ENCODE data around the gene CAPZA2. TPM values are rescaled to one million over a fixed set of nuclear protein-coding genes. Genes with fewer than 3 reads are reported as not detected.

Gene CAPZA2
- total and polyA plus RNA-seq, 9 of the 15 experiments (the other 6 are each of a cell fraction or from before 2014, with no cell fraction given), result 67.0 to 524 (median 176) TPM

- intact Hi-C loops (cut with micrococcal nuclease) (loop anchor here (1.0 to 5.0 kb wide), 2 partner anchors 14 to 154 kb away; no protein-coding TSS in a partner anchor), in situ Hi-C loops (cut with MboI) (no loop called here)
- under 1% methylated on average over 24 of the region's 33 CpGs for WGBS (ENCODE audit: insufficient coverage, low coverage, missing lambda C conversion rate)
- ATAC-seq (peak; percentile 63), FAIRE-seq (peak; percentile 44), DNase-seq (ENCODE audit: extremely low read depth in 1 of 4, low spot score in 3 of 4) (peak in 3 of 4 experiments; percentile 32 to 54 (median 53))
- Histone ChIP-seq H3K36me3 (ENCODE audit: control insufficient read depth, insufficient read depth, low read length) (peaks cover 10% of the 10 kb centered on the region; the same call in 2 of the 3 replicates), H3K4me3 (peak overlapping the region; percentile 64), H3K27me3 (ENCODE audit: control insufficient read depth in 2 of 2, insufficient read depth in 2 of 2, low read length in 2 of 2) (no peaks in the 10 kb centered on the region), H2AFZ (ENCODE audit: low read depth, low read length) (peak overlapping the region; percentile 92), H3K9ac (ENCODE audit: insufficient read depth in 1 of 2, low read depth in 2 of 2, low read length in 2 of 2) (peak overlapping the region; percentile 85 to 97), H4K20me1 (replicated peaks; ENCODE audit: control insufficient read depth, insufficient read depth, low read length) (peaks cover 17% of the 10 kb centered on the region), H3K79me2 (ENCODE audit: control insufficient read depth, insufficient read depth, low read length) (peaks cover 57% of the 10 kb centered on the region), H3K4me1 (replicated peaks in 1 of 2; ENCODE audit: control insufficient read depth in 2 of 2, insufficient read depth in 2 of 2, low read length in 2 of 2) (peaks cover 6 to 20% of the 10 kb centered on the region in 2 experiments), H3K4me2 (ENCODE audit: insufficient read depth, low read length) (peak overlapping the region; percentile 94), H3K27ac (ENCODE audit: extremely low read depth, low read depth, low read length) (peak overlapping the region; percentile 87), H3K9me1 (ENCODE audit: control insufficient read depth, insufficient read depth, low read length) (no peaks in the 10 kb centered on the region), H3K9me3 (replicated peaks; ENCODE audit: control insufficient read depth, insufficient read depth, low read depth, low read length) (no peaks in the 10 kb centered on the region)
- CTCF ChIA-PET (ENCODE audit: low intra/inter-chr PET ratio), result no interaction called here
- POLR2A ChIA-PET, result interaction anchor here (0.6 to 1.9 kb wide), 3 partner anchors 9 to 118 kb away, joined by 3 to 9 read pairs (median 6); no protein-coding TSS in a partner anchor
- BruUV-seq (replicated peaks), result no TSS peak
- 0 out of 2 replicates have a peak, but pooled peaks have one; percentile 66 for TF ChIP-seq NR1H2 (CRISPR knock-in tag; IDR thresholded peaks at IDR 0.05)
- TF ChIP-seq FOXA3 (CRISPR knock-in tag; conservative IDR thresholded peaks at IDR 0.05 in 1 of 2, IDR thresholded peaks at IDR 0.05 in 1 of 2), result no peak
- TF ChIP-seq, protein P1, sequence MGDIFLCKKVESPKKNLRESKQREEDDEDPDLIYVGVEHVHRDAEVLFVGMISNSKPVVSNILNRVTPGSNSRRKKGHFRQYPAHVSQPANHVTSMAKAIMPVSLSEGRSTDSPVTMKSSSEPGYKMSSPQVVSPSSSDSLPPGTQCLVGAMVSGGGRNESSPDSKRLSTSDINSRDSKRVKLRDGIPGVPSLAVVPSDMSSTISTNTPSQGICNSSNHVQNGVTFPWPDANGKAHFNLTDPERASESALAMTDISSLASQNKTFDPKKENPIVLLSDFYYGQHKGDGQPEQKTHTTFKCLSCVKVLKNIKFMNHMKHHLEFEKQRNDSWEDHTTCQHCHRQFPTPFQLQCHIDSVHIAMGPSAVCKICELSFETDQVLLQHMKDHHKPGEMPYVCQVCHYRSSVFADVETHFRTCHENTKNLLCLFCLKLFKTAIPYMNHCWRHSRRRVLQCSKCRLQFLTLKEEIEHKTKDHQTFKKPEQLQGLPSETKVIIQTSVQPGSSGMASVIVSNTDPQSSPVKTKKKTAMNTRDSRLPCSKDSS (IDR thresholded peaks at IDR 0.05; ENCODE audit: low read depth, partially characterized antibody), result no peak
- TF ChIP-seq OTX1 (CRISPR knock-in tag; IDR thresholded peaks at IDR 0.05), result 0 out of 2 replicates have a peak, but pooled peaks have one; percentile 21
- TF ChIP-seq ILK (tag; IDR thresholded peaks at IDR 0.05; ENCODE audit: borderline replicate concordance, low read depth), result no peak
- peak; percentile 61 for TF ChIP-seq GATAD2A (IDR thresholded peaks at IDR 0.05)
- TF ChIP-seq, protein P2, sequence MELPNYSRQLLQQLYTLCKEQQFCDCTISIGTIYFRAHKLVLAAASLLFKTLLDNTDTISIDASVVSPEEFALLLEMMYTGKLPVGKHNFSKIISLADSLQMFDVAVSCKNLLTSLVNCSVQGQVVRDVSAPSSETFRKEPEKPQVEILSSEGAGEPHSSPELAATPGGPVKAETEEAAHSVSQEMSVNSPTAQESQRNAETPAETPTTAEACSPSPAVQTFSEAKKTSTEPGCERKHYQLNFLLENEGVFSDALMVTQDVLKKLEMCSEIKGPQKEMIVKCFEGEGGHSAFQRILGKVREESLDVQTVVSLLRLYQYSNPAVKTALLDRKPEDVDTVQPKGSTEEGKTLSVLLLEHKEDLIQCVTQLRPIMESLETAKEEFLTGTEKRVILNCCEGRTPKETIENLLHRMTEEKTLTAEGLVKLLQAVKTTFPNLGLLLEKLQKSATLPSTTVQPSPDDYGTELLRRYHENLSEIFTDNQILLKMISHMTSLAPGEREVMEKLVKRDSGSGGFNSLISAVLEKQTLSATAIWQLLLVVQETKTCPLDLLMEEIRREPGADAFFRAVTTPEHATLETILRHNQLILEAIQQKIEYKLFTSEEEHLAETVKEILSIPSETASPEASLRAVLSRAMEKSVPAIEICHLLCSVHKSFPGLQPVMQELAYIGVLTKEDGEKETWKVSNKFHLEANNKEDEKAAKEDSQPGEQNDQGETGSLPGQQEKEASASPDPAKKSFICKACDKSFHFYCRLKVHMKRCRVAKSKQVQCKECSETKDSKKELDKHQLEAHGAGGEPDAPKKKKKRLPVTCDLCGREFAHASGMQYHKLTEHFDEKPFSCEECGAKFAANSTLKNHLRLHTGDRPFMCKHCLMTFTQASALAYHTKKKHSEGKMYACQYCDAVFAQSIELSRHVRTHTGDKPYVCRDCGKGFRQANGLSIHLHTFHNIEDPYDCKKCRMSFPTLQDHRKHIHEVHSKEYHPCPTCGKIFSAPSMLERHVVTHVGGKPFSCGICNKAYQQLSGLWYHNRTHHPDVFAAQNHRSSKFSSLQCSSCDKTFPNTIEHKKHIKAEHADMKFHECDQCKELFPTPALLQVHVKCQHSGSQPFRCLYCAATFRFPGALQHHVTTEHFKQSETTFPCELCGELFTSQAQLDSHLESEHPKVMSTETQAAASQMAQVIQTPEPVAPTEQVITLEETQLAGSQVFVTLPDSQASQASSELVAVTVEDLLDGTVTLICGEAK (IDR thresholded peaks at IDR 0.05), result peak; percentile 19; the same call in 1 of the 2 replicates
- TF ChIP-seq, protein P2 (CRISPR knock-in tag; IDR thresholded peaks at IDR 0.05), result no peak
- peak; percentile 12 for TF ChIP-seq TAF1 (IDR thresholded peaks at IDR 0.05; ENCODE audit: control insufficient read depth, extremely low read depth, insufficient read depth, low read length, severe bottlenecking)
- TF ChIP-seq LCOR (CRISPR knock-in tag; IDR thresholded peaks at IDR 0.05), result peak; percentile 70; the same call in 1 of the 2 replicates
These were observed 724 bp downstream of the CAPZA2 start for GRCh38 chr7:116862951-116863670.

Data from K562 (cell line).